Islet of Langerhans (tissue), 1 donor: ENCODE measurements around the gene NR1D1.
"Not testable (repeated sequence)": the region's sequence is repeated elsewhere in the genome, so short reads cannot be mapped to it uniquely, and the experiment has no call there.

ENCODE experiments used
- FAIRE-seq: peaks from one replicate; lab custom pipeline; 2011; peaks lifted over from hg19 to GRCh38; lab: Jason Lieb, UNC

The NR1D1 gene

DNA sequence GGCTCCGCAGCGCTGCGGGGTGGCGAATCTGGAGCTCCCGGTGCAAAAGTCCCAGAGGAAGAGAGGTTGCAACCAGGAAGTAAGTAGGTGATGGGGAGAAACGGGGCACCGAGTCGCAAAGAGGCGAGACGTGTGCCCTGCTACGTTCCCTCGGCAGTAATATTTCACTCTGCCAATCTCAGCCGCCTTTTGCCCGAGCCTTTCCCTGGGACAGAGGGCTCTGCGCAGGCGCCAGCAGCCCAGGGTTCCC lies at the start of gene NR1D1:
TSS of gene NR1D1 (minus strand) at position 171 of the 250 bp plus-strand sequence. CDS start 495 bp downstream, outside the sequence.
- no peak for FAIRE-seq

DNA sequence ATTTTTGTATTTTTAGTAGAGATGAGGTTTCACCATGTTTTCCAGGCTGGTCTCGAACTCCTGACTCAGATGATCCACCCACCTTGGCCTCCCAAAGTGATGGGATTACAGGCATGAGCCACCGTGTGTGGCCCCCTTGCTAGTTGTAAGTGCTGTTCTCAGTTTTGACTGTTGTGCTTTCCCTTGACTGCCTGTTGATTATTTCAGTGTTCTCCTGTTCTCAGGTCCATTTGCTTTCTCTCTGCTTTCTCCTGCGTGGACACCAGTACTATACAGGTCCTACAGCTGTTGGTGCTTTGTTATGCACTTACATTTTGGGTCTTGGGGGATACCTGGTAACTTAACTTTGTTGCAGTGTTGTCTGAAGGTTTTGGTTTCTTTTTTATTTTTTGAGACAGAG lies 48.1 kb upstream of the NR1D1 start:
- no peak for FAIRE-seq

DNA sequence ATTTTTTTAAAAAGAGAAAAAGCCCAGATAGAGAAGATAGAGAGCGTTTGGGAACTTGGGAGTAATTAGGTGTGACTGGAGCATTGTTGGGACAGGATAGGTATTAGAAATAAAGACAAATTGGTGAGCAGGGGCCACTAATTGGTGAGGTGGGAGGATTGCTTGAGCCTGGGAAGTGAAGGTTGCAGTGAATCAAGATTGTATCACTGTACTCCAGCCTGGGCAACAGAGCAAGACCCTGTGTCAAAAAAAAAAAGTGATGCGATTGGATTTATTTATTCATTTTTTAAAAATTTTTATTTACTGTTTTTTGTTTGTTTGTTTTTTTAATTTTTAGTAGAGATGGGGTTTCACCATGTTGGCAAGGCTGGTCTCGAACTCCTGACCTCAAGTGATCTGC lies 45.1 kb upstream of the NR1D1 start:
- no peak for FAIRE-seq

DNA sequence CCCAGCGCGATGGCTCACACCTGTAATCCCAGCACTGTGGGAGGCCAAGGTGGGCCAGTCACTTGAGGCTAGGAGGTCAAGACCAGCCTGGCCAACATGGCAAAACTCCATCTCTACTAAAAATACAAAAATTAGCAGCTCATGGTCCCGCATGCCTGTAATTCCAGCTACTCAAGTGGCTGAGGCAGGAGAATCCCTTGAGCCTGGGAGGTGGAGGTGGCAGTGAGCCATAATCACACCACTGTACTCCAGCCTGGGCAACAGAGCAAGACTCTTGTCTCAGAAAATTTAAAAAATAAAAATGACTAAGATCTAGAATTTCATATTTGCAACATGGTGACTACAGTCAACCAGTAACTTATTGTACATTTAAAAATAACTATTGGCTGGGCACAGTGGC lies 42.8 kb upstream of the NR1D1 start:
- FAIRE-seq, result not testable (repeated sequence)

DNA sequence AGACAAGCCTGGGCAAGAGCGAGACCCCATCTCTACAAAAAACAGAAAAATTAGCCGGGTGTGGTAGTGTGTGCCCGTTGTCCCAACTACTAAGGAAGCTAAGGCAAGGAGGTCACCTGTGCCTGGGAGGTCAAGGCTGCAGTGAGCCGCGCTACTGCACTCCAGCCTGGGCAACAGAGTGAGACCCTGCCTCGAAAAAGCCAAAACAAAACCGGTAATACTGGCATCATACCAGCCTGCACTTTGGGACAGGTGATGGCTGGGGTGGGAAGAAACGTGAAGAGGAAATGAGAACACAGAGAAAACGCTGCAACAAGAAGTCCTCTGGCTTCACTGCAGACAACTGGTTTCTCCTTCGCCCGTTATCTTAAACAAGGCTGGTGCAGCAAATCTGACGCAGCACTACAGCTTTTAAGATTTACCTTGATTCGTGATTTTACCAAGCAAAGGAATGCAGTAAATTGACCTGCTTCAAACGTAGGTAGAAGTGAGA lies 39.2 kb upstream of the NR1D1 start:
- no peak for FAIRE-seq

DNA sequence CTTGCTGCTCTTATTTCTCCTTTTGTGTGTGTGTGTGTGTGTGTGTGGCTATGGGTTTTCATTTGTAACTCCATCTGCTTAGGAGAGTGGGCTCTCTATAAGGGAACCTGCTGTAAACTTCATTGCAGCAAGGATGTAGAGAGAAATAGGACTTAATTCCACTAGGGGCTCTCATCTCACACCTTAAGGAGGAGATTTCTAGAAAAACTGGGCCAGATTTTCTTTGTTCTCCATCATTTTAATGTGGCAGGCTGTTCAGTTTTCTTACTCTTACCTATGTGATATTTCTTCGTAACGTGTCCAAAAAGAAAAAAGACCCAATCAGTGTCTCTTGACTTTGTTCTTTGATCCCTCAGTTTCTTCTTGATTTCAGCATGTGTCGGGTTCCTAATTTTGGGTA lies 35.4 kb upstream of the NR1D1 start:
- FAIRE-seq, result no peak

DNA sequence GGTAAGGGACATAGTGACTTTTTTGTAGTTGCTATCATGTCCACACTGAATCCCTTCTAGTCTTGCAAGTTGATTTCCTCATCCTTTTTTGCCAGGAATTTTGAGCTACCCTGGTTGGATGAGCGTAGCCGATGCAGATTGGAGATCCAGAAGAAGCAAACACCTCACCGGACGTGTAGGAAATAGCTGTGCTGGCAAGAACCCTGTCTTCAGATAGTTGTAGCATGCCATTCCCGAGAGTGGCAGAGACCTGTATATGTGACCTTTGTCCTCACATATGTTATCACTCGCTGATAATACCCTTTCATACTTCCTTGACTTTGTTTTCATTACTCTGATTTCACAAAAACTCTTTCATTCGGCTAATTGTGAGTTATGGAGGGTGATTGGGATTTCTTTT lies 33.8 kb upstream of the NR1D1 start:
- no peak for FAIRE-seq

DNA sequence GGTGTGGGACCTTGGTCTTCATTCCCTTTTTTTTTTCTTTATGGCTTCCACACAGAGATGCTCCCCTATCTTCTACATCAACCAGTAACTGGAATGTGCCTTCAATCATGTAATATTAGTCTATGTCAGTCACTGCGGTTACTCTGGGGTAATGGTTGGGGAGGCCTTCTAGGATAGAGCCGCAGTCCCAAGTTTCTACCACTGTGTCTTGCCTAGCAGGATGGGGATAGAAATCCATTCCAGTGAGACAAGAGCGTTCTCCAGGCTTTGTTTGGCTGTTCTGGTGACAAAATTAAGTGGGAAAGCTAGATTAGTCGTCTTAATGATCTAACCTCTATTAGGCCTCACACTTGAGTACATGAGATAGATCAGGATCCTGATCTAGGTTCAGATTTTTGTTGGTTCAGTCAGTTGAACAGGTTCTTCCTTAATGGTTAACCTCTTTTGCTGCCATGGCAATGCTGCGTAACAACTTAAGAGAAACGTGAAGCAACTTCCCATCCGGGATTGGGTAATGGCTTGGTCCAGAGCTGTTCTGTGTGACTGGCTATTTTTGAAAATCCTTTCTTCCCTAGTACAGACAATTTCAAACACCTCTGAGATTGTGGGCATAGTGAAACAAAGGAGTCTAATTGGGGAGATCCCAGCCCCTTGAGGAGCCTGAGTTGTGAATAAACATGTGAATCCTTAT lies 30.1 kb upstream of the NR1D1 start:
- no peak for FAIRE-seq

DNA sequence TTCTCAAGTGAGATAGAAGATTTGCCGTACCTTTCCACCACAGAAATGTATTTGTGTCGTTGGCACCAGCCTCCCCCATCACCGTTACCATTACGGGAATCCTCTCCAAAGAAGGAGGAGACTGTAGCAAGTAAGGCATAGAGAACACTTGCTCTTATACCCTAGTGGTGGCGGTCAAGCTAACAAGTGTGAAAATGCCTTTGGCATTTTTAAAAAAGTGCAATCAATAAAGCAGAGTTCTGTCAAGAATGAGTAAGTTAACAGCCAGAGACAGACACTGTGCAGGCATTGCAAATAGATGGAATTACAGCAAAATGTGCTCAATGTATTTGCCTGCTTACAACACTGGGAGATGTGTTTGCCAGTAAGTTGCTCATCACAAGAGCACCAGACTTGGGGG lies 29.1 kb upstream of the NR1D1 start:
- FAIRE-seq, result no peak

DNA sequence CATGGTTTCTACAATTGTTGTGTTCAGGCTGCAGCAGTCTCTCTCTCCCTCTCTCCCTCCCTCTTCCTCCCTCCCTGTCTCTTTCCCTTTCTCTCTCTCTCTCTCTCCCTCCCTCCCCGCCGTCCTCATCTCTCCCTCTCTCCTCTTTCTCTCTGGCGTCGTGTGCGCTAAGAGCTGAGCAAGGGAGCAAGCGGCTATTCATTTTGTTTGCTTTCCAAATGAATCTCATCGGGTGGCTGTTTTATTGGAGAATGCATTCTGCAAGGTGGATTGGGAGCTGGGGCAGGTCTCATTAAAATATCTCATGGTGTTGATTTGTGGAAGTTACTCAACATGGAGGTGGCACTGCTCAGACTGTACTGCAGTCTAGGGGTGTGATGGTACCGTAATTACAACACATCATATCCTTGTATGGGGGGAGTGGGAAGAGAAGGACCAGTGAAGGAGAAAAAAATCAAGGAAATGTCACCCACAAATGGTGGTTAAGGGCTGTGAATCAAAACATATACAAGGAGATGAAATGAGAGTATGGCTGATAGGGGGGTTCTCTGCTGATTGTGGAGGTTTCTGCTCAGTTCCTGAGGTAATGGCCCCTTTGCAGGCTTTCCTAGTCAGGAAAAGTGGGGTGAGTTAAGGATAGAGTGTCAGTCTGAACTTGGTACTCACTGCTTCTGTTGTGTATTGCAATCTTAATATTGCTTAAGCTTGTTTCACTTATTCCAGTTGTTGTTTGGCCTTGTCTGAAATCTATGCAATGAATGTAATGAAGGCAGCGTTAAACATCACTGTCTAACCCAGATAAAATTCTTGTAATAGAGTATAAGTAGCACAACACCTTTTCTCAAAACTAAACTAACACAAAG lies 24.1 kb upstream of the NR1D1 start:
- no peak for FAIRE-seq

DNA sequence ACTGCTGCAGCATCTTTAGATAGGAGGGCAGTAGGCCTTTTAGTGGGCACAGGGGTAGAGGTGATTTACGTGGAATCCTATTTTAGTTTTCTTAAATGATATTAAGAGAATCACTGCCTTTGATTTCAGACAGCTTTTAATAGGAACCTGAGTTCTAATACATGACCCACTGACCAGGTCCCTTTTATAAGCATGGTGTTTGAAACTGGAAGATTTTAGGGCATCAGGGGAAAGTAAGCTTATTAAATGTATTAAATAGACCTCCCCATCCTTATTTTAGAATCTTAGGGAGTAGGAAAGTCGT lies 23.4 kb upstream of the NR1D1 start:
- FAIRE-seq, result no peak

DNA sequence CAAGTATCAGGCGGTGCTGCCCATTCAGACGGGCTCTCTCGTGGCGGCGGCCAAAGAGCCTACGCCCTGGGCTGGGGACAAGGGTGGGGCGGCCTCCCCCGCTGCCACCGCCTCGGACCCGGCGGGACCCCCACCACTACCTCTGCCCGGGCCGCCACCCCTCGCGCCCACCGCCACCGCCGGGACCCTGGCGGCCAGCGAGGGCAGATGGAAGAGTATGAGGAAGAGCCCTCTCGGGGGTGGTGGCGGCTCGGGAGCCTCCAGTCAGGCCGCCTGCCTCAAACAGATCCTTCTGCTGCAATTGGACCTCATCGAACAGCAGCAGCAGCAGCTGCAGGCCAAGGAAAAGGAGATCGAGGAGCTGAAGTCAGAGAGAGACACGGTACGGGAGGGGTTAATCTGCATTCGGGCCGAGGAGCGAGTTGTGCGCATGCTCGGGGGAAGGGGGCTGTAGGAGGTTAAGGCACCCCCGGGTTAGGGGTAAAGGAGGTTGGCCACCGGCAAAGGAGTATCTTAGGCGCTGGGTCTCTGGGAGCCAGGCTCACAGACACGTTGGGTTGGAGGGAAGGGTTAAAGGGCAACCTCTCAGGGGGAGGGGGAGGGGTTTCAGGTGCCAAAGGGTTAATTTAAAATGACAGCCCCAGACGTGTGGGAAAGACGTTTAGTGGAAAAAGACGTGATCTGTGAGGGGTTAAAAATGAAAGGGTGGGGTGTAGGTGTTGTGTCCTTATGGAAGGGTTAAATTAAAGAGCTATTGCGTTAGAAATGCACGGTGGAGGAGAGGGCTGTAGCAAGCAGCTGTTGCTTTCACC lies 22.8 kb upstream of the NR1D1 start:
- FAIRE-seq, result no peak

DNA sequence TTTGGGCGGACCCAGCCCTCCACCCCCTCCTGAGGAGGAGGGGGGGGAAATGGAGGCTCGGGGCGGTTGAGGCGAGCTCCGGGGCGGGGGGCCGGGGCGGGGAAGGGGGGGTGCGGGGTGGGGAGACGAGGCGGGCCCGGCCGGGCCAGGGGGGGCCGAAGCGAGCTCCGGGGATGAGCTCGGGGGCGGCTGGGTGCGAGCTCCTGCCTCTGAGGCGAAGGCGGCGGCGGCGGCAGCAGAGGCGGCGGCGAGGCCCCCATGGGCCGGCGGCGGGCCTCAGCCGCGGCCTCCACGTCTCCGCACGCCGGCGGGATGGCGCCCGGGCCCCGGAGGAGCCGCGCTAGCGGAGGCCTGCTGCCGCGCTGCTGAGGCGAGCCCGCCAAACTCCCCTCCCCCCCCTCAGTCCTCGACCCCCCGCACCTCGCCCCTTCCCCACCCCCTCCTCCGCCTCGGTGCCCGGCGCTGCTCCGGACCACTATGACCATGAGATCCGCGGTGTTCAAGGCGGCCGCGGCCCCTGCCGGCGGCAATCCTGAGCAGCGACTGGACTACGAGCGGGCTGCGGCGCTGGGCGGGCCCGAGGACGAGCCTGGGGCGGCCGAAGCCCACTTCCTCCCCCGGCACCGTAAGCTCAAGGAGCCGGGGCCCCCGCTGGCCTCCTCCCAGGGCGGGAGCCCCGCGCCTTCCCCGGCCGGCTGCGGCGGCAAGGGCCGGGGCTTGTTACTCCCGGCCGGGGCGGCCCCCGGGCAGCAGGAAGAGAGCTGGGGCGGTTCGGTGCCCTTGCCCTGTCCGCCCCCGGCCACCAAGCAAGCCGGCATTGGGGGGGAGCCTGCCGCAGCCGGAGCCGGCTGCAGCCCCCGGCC lies 22.0 kb upstream of the NR1D1 start:
- no peak for FAIRE-seq

DNA sequence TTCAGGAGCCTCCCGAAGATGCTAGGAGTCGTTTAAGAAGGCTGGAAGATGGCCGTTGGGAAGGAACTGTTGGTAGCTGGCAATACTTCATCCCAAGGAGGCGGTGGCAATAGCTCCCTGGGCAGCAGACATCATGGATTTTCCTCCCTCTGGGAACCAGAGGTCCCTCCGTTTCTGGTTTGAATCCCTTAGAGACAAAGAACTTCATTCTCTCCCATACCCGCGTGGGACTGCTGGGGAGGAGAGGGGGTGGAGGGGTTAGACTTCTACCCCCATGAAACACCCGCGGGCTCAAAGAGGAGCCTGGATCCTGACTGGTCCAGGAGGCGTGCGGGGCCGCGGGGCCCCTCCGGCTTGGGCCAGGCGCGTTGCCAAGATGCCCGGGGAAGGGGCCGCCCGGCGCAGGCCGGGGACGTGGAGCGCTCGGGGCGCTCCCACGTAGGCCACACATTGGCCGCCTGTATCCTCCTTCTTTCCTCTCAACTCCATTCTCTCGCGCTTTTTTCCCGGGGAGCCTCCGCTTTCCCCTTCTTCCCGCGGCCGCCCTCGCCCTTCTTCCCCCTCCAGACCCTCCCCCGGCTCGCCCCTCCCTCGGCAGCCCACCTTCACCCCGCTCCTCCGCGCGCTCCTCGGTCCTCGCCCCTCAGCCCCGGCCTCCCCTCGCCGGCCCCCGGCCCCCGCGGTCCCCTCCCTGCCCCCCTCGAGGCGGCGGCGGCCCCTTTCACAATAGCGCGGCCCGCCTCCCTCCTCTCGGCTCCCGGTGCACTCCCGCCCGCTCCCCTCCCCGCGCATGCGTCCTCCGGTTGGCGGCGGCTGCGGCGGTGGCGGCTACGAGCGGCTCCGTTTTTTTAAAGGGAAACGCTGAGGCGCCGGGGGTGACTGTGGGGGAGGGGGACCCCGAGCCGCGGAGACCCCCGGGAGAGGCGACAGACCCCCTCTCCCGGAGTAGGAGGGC lies 21.1 kb upstream of the NR1D1 start, which contains the start of gene MSL1:
TSS of gene MSL1 (plus strand) at position 791 of the 955 bp plus-strand sequence. CDS start 642 bp downstream, outside the sequence.
- no peak for FAIRE-seq

DNA sequence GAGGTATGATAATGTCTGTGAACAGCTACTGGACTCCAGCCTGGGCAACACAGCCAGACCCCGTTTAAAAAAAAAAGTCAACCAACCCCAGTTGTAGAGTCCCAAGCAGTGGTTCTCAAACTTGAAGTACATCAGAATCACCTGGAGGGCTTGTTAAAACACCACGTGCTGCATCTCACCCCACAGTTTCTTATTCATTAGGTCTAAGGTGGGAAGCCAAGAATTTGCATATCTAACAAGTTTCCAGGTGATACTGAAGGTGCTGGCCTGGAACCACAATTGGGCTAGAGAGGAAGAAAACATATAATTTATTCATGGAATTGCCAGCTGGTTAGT lies 14.7 kb upstream of the NR1D1 start:
- FAIRE-seq, result no peak

DNA sequence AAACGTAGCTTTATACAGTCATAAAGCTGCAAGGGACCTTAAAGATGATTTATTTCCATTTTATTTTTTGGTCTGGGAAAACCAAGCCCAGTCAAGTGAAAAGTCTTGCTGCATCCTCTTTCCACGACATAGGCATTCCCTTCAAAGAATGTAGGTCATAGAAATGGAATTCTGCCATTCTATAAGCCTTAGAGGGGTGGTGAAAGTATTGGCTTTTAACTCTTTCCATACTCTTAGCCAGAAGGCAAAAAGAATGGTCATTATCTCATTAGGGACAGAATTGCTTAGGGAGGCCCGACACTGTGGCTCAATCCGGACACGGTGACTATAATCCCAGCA lies 13.5 kb upstream of the NR1D1 start:
- no peak for FAIRE-seq

DNA sequence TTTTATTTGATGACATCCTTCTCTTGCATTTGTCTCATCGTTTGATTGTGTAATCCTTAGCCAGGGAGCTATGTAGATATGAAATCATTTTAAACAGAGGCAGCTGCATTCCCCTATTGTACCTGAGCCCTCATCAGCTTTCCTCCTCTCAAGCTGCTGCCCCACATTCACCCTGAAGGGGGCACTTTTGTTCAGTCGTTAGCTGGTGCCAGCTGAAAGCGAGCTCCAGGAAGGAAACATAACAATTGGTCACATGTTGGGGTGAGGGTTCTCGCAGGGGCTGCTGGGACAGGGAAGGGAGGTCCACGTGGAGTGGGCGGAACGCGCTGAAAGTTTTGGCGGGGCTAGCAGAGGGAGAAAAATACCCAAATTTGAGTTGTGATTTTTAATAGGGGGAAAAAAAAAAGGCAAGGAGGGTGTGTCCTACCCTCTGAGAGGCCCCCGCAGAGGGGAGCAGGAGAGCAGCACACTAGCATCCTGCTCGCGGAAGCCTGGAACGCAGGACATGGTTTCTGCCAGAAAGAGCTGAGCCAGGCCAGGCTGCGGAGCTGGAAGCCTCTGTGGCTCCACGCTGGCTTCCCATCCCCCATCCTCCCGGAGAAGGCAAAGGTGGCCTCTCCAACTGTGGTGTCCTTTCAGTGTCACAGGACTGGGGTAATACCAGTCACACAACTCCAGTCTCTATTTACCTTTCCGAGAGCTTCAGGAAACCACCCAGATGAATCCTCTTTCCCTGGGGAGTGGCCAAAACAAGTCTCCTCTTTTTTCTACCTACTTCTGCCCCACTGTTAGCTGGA lies 12.9 kb upstream of the NR1D1 start:
- FAIRE-seq, result peak; percentile 30

DNA sequence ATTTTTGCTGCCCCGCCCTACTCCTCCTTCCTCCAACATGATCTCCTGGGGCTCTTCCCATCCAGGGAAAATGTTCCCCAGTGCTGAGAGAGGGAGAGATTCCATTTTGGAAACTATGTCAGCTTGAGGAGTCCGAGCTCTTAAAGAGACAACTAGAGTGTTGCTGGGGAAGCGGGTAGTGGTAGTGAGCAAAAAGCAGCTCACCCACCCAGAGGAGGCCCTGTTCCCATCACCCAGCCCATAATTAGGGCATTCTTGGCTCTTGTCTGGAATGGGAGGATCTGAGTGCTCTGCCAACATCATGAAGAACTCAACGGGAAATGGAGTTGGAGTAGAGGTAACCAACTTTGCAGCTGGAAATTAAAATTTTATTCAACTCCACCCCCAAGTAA lies 12.3 kb upstream of the NR1D1 start:
- FAIRE-seq, result no peak

DNA sequence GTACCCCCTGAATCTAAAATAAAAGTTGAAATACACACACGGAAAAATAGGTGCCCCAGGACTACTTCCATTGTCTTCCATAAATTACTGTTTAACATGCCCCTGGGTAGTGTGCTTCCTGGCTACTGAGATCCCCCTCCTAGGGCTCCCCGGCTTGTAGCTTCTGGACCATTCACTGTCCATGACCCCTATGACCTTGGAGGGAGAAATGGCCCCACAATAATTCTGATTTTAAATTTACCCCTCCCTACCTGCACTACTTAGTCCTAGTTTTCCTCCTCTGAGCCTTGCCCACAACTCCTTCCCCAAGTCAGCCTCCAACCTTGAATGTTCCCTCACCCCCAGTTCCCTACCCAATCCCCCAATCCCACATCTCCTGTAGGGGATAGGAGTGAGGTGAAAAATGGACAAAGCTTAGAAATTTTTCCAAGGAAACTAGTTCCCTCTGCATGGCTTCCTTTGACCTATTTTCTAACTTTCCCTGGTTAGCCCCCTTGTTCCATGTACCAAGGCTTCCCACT lies 11.9 kb upstream of the NR1D1 start:
- no peak for FAIRE-seq
